A172 (cell line): ENCODE measurements around the gene TNFSF10. TPM values are rescaled to one million over a fixed set of nuclear protein-coding genes. Genes with fewer than 3 reads are reported as not detected.

Experiments
- total RNA-seq: library from RNA; depleted of rRNA; stranded (reverse); fragments of >200 nt; shearing (Covaris generic); gene quantifications from 2 replicates; pipeline ENCODE4 v1.2.3, GENCODE V29; 2014; rRNA removed

TNFSF10 gene
- total RNA-seq, 1 experiment from 2014 or later, result 0.79 TPM

Other genes with a start within 250 kb of the TNFSF10 start
- gene GHSR, start 75.0 kb downstream of the TNFSF10 start, total RNA-seq, result not detected in 2 replicates
- 18.5 and 23.8 TPM in 2 replicates for gene NCEH1, start 187.6 kb upstream of the TNFSF10 start, total RNA-seq
- 125 and 144 TPM in 2 replicates for gene ECT2, start 227.3 kb upstream of the TNFSF10 start, total RNA-seq